Osteocyte (in vitro differentiated cells): Measurements from ENCODE around the gene HYPK. TPM values are rescaled to one million over a fixed set of nuclear protein-coding genes. Genes with fewer than 3 reads are reported as not detected.

Experiments
- DNase-seq: peaks from one replicate; pipeline ENCODE4 v3.0.0; 2021; ENCODE audit warnings: mixed read lengths; ENCODE audit not compliant: unreplicated experiment; ENCODE audit errors: extremely low spot score
- H3K27ac Mint-ChIP-seq: one replicate; pipeline ENCODE4 v1.8.0; 2021; ENCODE audit warnings: mild to moderate bottlenecking, mixed read lengths; ENCODE audit not compliant: unreplicated experiment
- H3K27me3 Mint-ChIP-seq: one replicate; pipeline ENCODE4 v1.8.0; 2021; ENCODE audit warnings: mixed read lengths; ENCODE audit not compliant: unreplicated experiment
- H3K36me3 Mint-ChIP-seq: one replicate; pipeline ENCODE4 v1.8.0; 2021; ENCODE audit warnings: mixed read lengths; ENCODE audit not compliant: unreplicated experiment
- H3K4me1 Mint-ChIP-seq: one replicate; pipeline ENCODE4 v1.8.0; 2021; ENCODE audit warnings: mixed read lengths; ENCODE audit not compliant: unreplicated experiment
- H3K4me3 Mint-ChIP-seq: one replicate; pipeline ENCODE4 v1.8.0; 2021; ENCODE audit warnings: mild to moderate bottlenecking, moderate library complexity, mixed read lengths; ENCODE audit not compliant: unreplicated experiment
- H3K9me3 Mint-ChIP-seq: one replicate; pipeline ENCODE4 v1.8.0; 2021; ENCODE audit warnings: mixed read lengths; ENCODE audit not compliant: unreplicated experiment
- CTCF ChIP-seq: fragments of 200-600 bp; sonication (generic); IDR thresholded peaks from 2 replicates; pipeline ENCODE4 v1.5.0; 2021; ENCODE audit warnings: antibody characterized with exemption, mild to moderate bottlenecking, moderate library complexity
- long read RNA-seq: library from polyadenylated mRNA; unstranded; transcript quantifications from one replicate; pipeline ENCODE4 v2.0.0, GENCODE V29; 2021
- total RNA-seq: library from RNA; stranded (reverse); gene quantifications from 2 replicates; pipeline ENCODE4 v1.2.1, GENCODE V29; 2021

HYPK gene, protein sequence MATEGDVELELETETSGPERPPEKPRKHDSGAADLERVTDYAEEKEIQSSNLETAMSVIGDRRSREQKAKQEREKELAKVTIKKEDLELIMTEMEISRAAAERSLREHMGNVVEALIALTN
- 13.7 and 14.0 TPM in 2 replicates for total RNA-seq
- long read RNA-seq, transcript HYPK-202 (4 exons, 1,051 nt): major isoform, 16 of 18 reads
- long read RNA-seq, partial matches to known transcripts: 0 of 18 reads
- long read RNA-seq, other reads (novel, unspliced or antisense): 2 of 18 reads

DNA sequence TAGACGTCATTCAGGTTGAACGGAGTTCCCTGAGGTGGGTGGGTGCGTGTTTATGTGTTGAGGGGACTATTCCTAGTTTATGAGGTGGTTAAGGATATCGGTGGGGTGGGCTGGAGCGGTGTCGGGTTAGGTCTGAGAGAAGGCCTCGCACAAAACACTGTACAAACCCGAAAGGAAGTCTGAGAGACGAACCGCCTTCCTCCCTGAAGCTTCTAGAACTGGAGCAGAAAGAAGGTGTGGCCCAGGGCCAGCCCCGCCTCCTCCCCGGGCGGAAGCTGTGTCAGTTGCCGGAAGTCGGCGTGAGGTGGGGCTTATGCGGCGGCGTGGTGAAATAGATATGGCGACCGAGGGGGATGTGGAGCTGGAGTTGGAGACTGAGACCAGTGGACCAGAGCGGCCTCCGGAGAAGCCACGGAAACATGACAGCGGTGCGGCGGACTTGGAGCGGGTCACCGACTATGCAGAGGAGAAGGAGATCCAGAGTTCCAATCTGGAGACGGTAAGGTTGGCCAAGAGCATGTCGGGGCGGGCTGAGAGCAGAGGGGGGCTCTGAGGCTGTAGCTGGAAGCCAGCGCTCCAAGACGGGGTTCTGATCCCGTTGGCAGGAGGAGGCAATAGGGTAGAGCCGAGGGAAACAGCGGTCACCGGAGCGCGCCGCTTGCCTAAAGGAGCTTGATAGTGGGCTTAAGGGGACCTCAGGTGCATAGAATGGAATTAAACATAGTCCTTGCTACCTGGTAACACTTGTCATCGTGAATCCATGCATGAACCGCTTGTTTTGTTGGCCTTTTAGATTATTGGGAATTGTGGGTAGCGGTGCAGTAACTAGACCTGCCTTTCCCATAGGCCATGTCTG, at the start of gene HYPK:
HYPK (plus strand) TSS at position 314 of the 856 bp plus-strand sequence; CDS start at position 338, 24 bp downstream.
- TF ChIP-seq CTCF: no peak
- no peaks in the 10 kb centered on the region for H3K27me3 Mint-ChIP-seq
- H3K36me3 Mint-ChIP-seq: peaks cover 26% of the 10 kb centered on the region
- peak within 1 kb of the TSS; percentile 98 for H3K27ac Mint-ChIP-seq
- DNase-seq: peak; percentile 95
- H3K4me1 Mint-ChIP-seq: peaks cover 37% of the 10 kb centered on the region
- H3K4me3 Mint-ChIP-seq: peak within 1 kb of the TSS; percentile 99
- H3K9me3 Mint-ChIP-seq: no peaks in the 10 kb centered on the region

GRCh38 chr15:43751885-43752284, 48.5 kb upstream of the HYPK start:
- no peak for DNase-seq
- Mint-ChIP-seq H3K27me3 (no peaks in the 10 kb centered on the region), H3K4me3 (no peak overlapping the region), H3K4me1 (peaks cover 31% of the 10 kb centered on the region), H3K27ac (no peak overlapping the region), H3K36me3 (peaks cover 24% of the 10 kb centered on the region), H3K9me3 (no peaks in the 10 kb centered on the region)
- TF ChIP-seq CTCF: no peak

DNA sequence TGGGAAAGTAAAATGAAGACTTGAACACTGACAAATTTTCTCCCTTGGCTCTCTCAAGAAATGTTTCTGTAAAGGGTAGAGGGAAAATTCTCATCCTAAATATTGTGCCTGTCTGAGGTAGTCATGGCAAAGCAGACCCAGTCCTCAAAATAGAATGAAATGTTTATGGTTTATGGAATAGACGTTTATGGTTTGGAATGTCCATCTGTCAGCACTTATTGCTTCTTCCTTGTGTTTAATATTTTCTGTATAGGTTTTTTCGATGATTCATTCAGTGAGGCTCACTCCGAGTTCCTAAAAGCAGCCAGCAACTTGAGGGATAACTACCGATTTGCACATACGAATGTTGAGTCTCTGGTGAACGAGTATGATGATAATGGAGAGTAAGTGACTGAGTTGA, 37.6 kb upstream of the HYPK start:
- peaks cover 36% of the 10 kb centered on the region for H3K36me3 Mint-ChIP-seq
- H3K27me3 Mint-ChIP-seq: no peaks in the 10 kb centered on the region
- TF ChIP-seq CTCF: no peak
- peaks cover 8% of the 10 kb centered on the region for H3K4me1 Mint-ChIP-seq
- DNase-seq: no peak
- peak overlapping the region; percentile 38 for H3K27ac Mint-ChIP-seq
- H3K9me3 Mint-ChIP-seq: no peaks in the 10 kb centered on the region
- H3K4me3 Mint-ChIP-seq: no peak overlapping the region

DNA sequence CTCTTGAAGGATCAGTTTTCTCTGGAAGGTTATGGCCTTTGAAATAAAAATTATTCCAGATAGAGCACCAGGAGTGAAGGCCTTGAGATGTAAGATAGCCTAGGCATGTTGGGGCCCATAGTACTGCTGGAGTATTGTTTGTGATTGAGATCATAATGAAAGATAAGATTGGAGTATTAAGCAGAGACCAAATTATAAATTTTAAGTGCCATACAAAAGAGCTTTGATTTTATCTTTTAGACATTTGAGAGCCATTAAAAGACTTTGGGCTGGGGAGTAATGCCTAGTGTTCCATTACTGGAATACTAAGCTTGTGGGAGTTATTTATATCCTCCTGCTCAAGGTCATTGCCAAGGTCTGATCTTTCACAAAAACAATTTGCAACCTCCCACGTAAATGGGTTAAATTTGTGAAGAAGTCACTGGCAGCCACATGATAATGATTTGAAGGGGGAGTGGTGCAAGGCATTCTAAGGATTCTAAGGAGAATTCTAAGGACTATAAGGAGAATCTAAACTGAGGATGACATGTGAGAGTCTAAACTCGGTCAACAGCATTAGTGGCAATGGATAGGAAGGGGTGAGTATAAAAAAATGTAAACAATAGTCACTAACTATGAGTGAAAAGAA, 36.5 kb upstream of the HYPK start:
- peak overlapping the region; percentile 7 for H3K27ac Mint-ChIP-seq
- no peaks in the 10 kb centered on the region for H3K27me3 Mint-ChIP-seq
- H3K36me3 Mint-ChIP-seq: peaks cover 45% of the 10 kb centered on the region
- H3K9me3 Mint-ChIP-seq: no peaks in the 10 kb centered on the region
- H3K4me3 Mint-ChIP-seq: no peak overlapping the region
- DNase-seq: no peak
- H3K4me1 Mint-ChIP-seq: peaks cover 8% of the 10 kb centered on the region
- no peak for TF ChIP-seq CTCF
